Keratinocyte (primary cell): Measurements from ENCODE around the gene EIF1AX. TPM values are rescaled to one million over a fixed set of nuclear protein-coding genes. Genes with fewer than 3 reads are reported as not detected.

Experiments
- DNase-seq: peaks from one replicate; pipeline ENCODE4 v3.0.0-alpha.2; 2011; ENCODE audit warnings: low read depth, missing footprints, low spot score
- FAIRE-seq: peaks from 2 replicates; lab custom pipeline; 2011; peaks lifted over from hg19 to GRCh38; lab: Jason Lieb, UNC
- H2AFZ ChIP-seq: 2 replicates; pipeline ENCODE4 v1.6.0; 2012; ENCODE audit warnings: low read length, control low read depth, inconsistent platforms; ENCODE audit not compliant: control insufficient read depth
- H3K27ac ChIP-seq: 2 replicates; pipeline ENCODE4 v1.5.1; 2011; ENCODE audit warnings: low read length; ENCODE audit not compliant: control insufficient read depth, insufficient read depth
- H3K27me3 ChIP-seq: 3 replicates; pipeline ENCODE4 v1.6.0; 2011; ENCODE audit warnings: low read length; ENCODE audit not compliant: control insufficient read depth, insufficient read depth; ENCODE audit errors: extremely low read depth
- H3K36me3 ChIP-seq, 2 experiments: 2 replicates in 1 of 2; 3 replicates in 1 of 2; pipeline ENCODE4 v1.5.1; 2011; ENCODE audit warnings: low read length in 2 of 2, mild to moderate bottlenecking in 1 of 2; ENCODE audit not compliant: control insufficient read depth in 2 of 2, insufficient read depth in 2 of 2; ENCODE audit errors: extremely low read depth in 1 of 2
- H3K4me1 ChIP-seq: 3 replicates; pipeline ENCODE4 v1.5.1; 2011; ENCODE audit warnings: low read length; ENCODE audit not compliant: control insufficient read depth, insufficient read depth; ENCODE audit errors: extremely low read depth
- H3K4me2 ChIP-seq: 3 replicates; pipeline ENCODE4 v1.6.0; 2011; ENCODE audit warnings: low read depth, low read length; ENCODE audit not compliant: control insufficient read depth, insufficient read depth; ENCODE audit errors: extremely low read depth
- H3K4me3 ChIP-seq, 3 experiments: fragments of 200-600 bp in 1 of 3; sonication (generic) in 1 of 3; 2 replicates in 2 of 3; 3 replicates in 1 of 3; pipeline ENCODE4 v1.5.1; 2011 to 2016; ENCODE audit warnings: low read length in 3 of 3, mild to moderate bottlenecking in 3 of 3, control low read depth in 2 of 3, inconsistent platforms in 1 of 3, low read depth in 1 of 3, mixed read lengths in 1 of 3, mixed run types in 1 of 3, moderate library complexity in 1 of 3; ENCODE audit not compliant: control insufficient read depth in 2 of 3, insufficient read depth in 2 of 3; ENCODE audit errors: extremely low read depth in 1 of 3
- H3K79me2 ChIP-seq: 2 replicates; pipeline ENCODE4 v1.6.0; 2012; ENCODE audit warnings: low read length; ENCODE audit not compliant: control insufficient read depth, insufficient read depth
- H3K9ac ChIP-seq: 3 replicates; pipeline ENCODE4 v1.6.0; 2011; ENCODE audit warnings: low read length; ENCODE audit not compliant: control insufficient read depth, insufficient read depth; ENCODE audit errors: extremely low read depth
- H3K9me1 ChIP-seq: 3 replicates; pipeline ENCODE4 v1.6.0; 2011; ENCODE audit warnings: low read length; ENCODE audit not compliant: control insufficient read depth, insufficient read depth; ENCODE audit errors: extremely low read depth
- H3K9me3 ChIP-seq: 2 replicates; pipeline ENCODE4 v1.5.1; 2012; ENCODE audit warnings: low read depth, low read length; ENCODE audit not compliant: control insufficient read depth
- H4K20me1 ChIP-seq: 3 replicates; pipeline ENCODE4 v1.6.0; 2011; ENCODE audit warnings: low read length; ENCODE audit not compliant: control insufficient read depth, insufficient read depth; ENCODE audit errors: extremely low read depth
- EZH2 ChIP-seq: IDR thresholded peaks from one replicate; pipeline ENCODE4 v1.6.1; 2012; ENCODE audit warnings: inconsistent platforms, mild to moderate bottlenecking, low read length, moderate library complexity
- dilution Hi-C: fragments of 300-500 bp; cut with MboI; formaldehyde crosslinking; loops from one replicate; pipeline ENCODE4 v1.7.0; 2020; ENCODE audit warnings: low sequenced_read_pairs; ENCODE audit not compliant: extremely low pct_ligation_motif_present
- polyA plus RNA-seq, 5 experiments: library from polyadenylated mRNA; depleted of rRNA in 3 of 5; stranded (reverse) in 3 of 5; stranded (forward) in 1 of 5; unstranded in 1 of 5; fragments of >200 nt; gene quantifications; 1 replicate in 1 of 5; 2 replicates in 3 of 5; 3 replicates in 1 of 5; pipeline versions ENCODE4 v1.2.1 to v1.2.3, GENCODE V29; 2011 to 2012; ENCODE audit warnings: missing spikeins in 2 of 5, low read depth in 1 of 5, low replicate concordance in 1 of 5
- small RNA-seq, 3 experiments: library from RNA; depleted of rRNA; stranded (forward); fragments of <200 nt; gene quantifications; one replicate each; pipeline ENCODE3, GENCODE V24; 2012; ENCODE audit warnings: low read depth in 3 of 3, low replicate concordance in 1 of 3; ENCODE audit not compliant: insufficient read length in 3 of 3
- TF ChIP-seq, protein P1 (sequence below), 3 experiments: IDR thresholded peaks in 1 of 3; conservative IDR thresholded peaks in 1 of 3; optimal IDR thresholded peaks in 1 of 3; 2 replicates in 2 of 3; 3 replicates in 1 of 3; pipeline versions ENCODE3 to v1.5.1; 2011; ENCODE audit warnings: low read length in 3 of 3, mild to moderate bottlenecking in 3 of 3, moderate library complexity in 2 of 3, control low read depth in 1 of 3, inconsistent platforms in 1 of 3; ENCODE audit not compliant: insufficient read depth in 2 of 3; ENCODE audit errors: extremely low read depth in 1 of 3

The EIF1AX gene
- polyA plus RNA-seq, 1 donor (not counting 4 experiments of a cell fraction or from before 2014, with no cell fraction given) = 196 TPM

DNA sequence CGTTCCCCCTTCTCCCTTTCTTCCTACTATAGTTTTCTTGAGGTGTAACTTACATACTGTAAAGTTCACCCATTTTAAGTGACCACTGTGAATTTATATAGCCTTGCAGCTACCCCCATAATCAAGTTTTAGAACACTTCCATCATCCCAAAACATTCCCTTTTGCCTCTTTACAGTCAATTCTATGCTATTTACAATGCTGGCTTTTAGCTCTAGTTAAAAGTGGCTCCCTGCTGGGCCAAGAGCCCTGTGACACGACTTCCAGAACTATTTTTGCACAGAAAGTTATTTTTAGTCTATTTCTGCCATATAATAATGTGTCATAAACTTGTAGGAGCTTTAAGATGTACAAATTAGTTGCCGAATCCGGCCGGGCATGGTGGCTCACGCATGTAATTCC lies 51.8 kb downstream of the EIF1AX start:
- H3K4me3 ChIP-seq = no peak overlapping the region
- H3K27me3 ChIP-seq = no peaks in the 10 kb centered on the region
- no peak overlapping the region for H3K4me2 ChIP-seq
- dilution Hi-C loops = no loop called here
- TF ChIP-seq, protein P1, sequence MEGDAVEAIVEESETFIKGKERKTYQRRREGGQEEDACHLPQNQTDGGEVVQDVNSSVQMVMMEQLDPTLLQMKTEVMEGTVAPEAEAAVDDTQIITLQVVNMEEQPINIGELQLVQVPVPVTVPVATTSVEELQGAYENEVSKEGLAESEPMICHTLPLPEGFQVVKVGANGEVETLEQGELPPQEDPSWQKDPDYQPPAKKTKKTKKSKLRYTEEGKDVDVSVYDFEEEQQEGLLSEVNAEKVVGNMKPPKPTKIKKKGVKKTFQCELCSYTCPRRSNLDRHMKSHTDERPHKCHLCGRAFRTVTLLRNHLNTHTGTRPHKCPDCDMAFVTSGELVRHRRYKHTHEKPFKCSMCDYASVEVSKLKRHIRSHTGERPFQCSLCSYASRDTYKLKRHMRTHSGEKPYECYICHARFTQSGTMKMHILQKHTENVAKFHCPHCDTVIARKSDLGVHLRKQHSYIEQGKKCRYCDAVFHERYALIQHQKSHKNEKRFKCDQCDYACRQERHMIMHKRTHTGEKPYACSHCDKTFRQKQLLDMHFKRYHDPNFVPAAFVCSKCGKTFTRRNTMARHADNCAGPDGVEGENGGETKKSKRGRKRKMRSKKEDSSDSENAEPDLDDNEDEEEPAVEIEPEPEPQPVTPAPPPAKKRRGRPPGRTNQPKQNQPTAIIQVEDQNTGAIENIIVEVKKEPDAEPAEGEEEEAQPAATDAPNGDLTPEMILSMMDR (optimal IDR thresholded peaks at IDR 0.05 in 1 of 3, IDR thresholded peaks at IDR 0.05 in 1 of 3, conservative IDR thresholded peaks at IDR 0.05 in 1 of 3; ENCODE audit: extremely low read depth in 1 of 3, insufficient read depth in 2 of 3, low read length in 3 of 3) = no peak
- no peak for TF ChIP-seq EZH2
- DNase-seq (no peak), FAIRE-seq (no peak)
- no peaks in the 10 kb centered on the region for H3K79me2 ChIP-seq
- no peaks in the 10 kb centered on the region for H3K9me1 ChIP-seq
- H3K9me3 ChIP-seq = no peaks in the 10 kb centered on the region
- peaks cover 5% of the 10 kb centered on the region for H3K4me1 ChIP-seq
- no peaks in the 10 kb centered on the region for H4K20me1 ChIP-seq
- H3K9ac ChIP-seq = no peak overlapping the region
- no peak overlapping the region for H3K27ac ChIP-seq
- H2AFZ ChIP-seq = no peak overlapping the region
- no peaks in the 10 kb centered on the region for H3K36me3 ChIP-seq

DNA sequence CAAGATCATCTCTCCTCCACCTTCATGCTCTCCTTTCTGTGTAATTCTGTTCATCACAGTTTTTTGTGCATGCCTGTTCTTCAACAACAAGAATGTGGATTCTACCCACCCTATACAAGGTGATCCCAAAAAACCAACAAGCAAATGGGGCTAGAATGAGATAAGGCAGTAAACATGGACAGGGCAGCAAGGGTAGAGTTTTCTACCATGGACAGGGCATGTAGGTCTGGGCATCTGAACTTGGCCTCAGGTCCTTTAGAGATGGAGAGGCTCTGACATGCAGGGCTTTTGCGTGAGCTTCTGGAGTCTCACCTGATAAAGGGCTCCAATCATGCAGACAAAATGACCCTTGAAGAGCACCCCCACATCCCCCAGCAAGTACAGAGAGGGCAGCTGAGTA lies 61.4 kb downstream of the EIF1AX start:
- TF ChIP-seq, protein P1 (optimal IDR thresholded peaks at IDR 0.05 in 1 of 3, IDR thresholded peaks at IDR 0.05 in 1 of 3, conservative IDR thresholded peaks at IDR 0.05 in 1 of 3; ENCODE audit: extremely low read depth in 1 of 3, insufficient read depth in 2 of 3, low read length in 3 of 3) = no peak
- TF ChIP-seq EZH2 = no peak
- H3K9ac ChIP-seq = no peak overlapping the region
- no peaks in the 10 kb centered on the region for H3K9me1 ChIP-seq
- H3K79me2 ChIP-seq = no peaks in the 10 kb centered on the region
- no peak overlapping the region for H3K4me3 ChIP-seq
- H3K9me3 ChIP-seq = no peaks in the 10 kb centered on the region
- H4K20me1 ChIP-seq = no peaks in the 10 kb centered on the region
- no peak for DNase-seq
- no peaks in the 10 kb centered on the region for H3K4me1 ChIP-seq
- H3K4me2 ChIP-seq = no peak overlapping the region
- no peaks in the 10 kb centered on the region for H3K36me3 ChIP-seq
- no peaks in the 10 kb centered on the region for H3K27me3 ChIP-seq
- H3K27ac ChIP-seq = no peak overlapping the region
- H2AFZ ChIP-seq = no peak overlapping the region
- FAIRE-seq = no peak
- dilution Hi-C loops = no loop called here

Small RNA genes within 50 kb of the gene (small RNA-seq; reads per million reads assigned to genes)
- gene RF00493 = 0.33 to 1.8 (median 0.67) reads per million in 3 experiments
- 0 to 0.07 (median 0) reads per million in 3 experiments for gene RF00494

Other genes with a start within 250 kb of the EIF1AX start
- 1.5 to 3.0 TPM (median 1.6 TPM) in 3 replicates for gene BCLAF3, start 150.8 kb downstream of the EIF1AX start, polyA plus RNA-seq
- 0.35 to 0.76 TPM (median 0.36 TPM) in 3 replicates for gene MAP7D2, start 24.9 kb downstream of the EIF1AX start, polyA plus RNA-seq
- 25.0 to 32.1 TPM (median 25.0 TPM) in 3 replicates for gene RPS6KA3, start 125.1 kb upstream of the EIF1AX start, polyA plus RNA-seq